ENCODE measurements around the gene RNF13.

GRCh38 chr3:149801639-149802038 is 11.4 kb upstream of the RNF13 start:
- TF ChIP-seq POLR2A (IDR thresholded peaks at IDR 0.05) (no peak), CTCF (IDR thresholded peaks at IDR 0.05) (no peak), POLR2AphosphoS5 (IDR thresholded peaks at IDR 0.05) (no peak)

Data from breast epithelium (tissue), 3 donors.